ENCODE measurements around the gene ACSF3. TPM values are rescaled to one million over a fixed set of nuclear protein-coding genes. Genes with fewer than 3 reads are reported as not detected.

ACSF3 gene
- total RNA-seq, 1 experiment from 2014 or later: 55.2 TPM

DNA sequence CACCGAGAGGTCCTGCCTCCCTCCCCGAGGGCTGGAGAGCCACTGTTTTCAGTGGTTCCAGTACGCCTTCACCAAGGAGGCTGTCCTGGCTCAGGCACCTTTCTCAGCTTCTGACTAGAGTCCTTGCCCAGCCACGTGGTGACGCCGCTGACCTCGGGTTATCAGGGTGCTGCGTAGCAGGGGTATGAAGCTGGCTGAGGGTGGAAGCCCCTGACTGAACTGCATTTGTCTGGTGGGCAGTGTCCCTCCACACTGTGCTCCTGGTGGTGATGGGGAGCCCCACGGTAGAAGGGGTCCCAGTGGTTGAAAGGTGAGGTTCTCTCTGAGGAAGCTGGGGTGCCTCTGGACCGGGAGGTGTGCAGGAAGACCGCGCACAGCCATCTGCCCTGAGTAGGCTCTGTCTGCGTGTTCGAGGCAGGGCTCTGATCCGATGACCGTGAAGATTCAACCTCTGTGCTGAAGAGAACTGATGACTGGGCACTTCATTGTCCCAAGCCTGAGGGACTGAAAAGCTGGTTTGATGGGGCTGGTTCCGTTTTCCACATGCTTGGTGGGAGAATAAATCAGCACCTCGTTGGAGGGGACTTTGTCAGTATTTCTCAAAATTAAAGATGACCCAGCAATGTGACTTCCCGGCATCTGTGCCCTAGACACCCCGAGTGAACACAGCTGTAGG, 2.5 kb downstream of the ACSF3 start:
- intact Hi-C loops (cut with micrococcal nuclease; ENCODE audit: unreplicated experiment): no loop called here
- TF ChIP-seq, protein P1, sequence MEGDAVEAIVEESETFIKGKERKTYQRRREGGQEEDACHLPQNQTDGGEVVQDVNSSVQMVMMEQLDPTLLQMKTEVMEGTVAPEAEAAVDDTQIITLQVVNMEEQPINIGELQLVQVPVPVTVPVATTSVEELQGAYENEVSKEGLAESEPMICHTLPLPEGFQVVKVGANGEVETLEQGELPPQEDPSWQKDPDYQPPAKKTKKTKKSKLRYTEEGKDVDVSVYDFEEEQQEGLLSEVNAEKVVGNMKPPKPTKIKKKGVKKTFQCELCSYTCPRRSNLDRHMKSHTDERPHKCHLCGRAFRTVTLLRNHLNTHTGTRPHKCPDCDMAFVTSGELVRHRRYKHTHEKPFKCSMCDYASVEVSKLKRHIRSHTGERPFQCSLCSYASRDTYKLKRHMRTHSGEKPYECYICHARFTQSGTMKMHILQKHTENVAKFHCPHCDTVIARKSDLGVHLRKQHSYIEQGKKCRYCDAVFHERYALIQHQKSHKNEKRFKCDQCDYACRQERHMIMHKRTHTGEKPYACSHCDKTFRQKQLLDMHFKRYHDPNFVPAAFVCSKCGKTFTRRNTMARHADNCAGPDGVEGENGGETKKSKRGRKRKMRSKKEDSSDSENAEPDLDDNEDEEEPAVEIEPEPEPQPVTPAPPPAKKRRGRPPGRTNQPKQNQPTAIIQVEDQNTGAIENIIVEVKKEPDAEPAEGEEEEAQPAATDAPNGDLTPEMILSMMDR (IDR thresholded peaks at IDR 0.05; ENCODE audit: insufficient read depth in 1 of 2, low read depth in 1 of 2, low read length in 1 of 2, severe bottlenecking in 1 of 2, unreplicated experiment in 1 of 2): no peak
- CTCF ChIA-PET: interaction anchor here (0.6 kb wide), 1 partner anchor 29 kb away, joined by 4 read pairs; no protein-coding TSS in a partner anchor
- BruUV-seq (replicated peaks): no TSS peak
- Histone ChIP-seq H3K27me3 (replicated peaks; ENCODE audit: control insufficient read depth, insufficient read depth, low read length) (peaks cover 4% of the 10 kb centered on the region), H3K9me3 (no peaks in the 10 kb centered on the region), H3K4me3 (ENCODE audit: low read depth, low read length) (no peak overlapping the region), H3K4me1 (peaks cover 16% of the 10 kb centered on the region), H3K36me3 (ENCODE audit: control insufficient read depth, insufficient read depth, low read length) (no peaks in the 10 kb centered on the region; the same call in 1 of the 2 replicates)
- DNase-seq: no peak
- H3K36me3 Mint-ChIP-seq (ENCODE audit: insufficient read depth, unreplicated experiment): peaks cover 27% of the 10 kb centered on the region
- H3K4me1 Mint-ChIP-seq (ENCODE audit: low read depth, unreplicated experiment): peaks cover 23% of the 10 kb centered on the region
- no peaks in the 10 kb centered on the region for H3K9me3 Mint-ChIP-seq (ENCODE audit: unreplicated experiment)
- POLR2A ChIA-PET: no interaction called here
- H3K4me3 Mint-ChIP-seq (ENCODE audit: unreplicated experiment): no peak overlapping the region
- H3K27ac Mint-ChIP-seq (ENCODE audit: unreplicated experiment): no peak overlapping the region
- H3K27me3 Mint-ChIP-seq (ENCODE audit: insufficient read depth, unreplicated experiment): peaks cover 4% of the 10 kb centered on the region

DNA sequence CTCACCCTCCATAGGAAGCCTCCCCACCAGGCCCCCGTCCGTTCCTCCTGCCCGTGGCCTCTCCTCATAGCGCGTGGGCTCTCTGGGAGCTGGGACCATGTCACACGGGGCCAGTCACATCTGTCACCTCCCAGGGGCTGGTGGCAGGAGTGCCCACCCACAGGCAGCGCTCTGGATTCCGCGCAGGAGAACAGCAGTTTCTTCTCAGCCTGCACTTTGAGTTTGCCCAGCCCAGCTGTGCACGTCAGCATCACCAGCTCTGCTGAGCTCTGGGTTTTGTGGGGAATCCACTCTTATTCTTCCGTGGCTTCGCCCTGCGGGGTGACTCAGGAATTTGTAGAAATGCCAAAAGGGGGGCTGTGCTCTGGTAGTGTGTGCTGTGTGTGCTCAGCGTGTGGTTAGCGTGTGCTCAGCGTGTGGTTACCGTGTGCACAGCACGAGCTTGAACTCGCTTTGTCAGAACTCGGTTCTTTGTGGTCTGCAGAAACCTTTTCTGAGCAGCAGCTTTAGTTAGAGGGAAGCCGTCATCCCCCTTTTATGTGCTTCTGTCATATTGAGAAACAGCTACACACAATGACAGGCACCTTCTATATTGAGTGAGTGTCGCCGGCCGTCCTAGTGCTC, 3.2 kb downstream of the ACSF3 start:
- CTCF ChIA-PET: no interaction called here
- POLR2A ChIA-PET: no interaction called here
- Histone ChIP-seq H3K4me1 (peaks cover 16% of the 10 kb centered on the region), H3K9me3 (no peaks in the 10 kb centered on the region), H3K27me3 (replicated peaks; ENCODE audit: control insufficient read depth, insufficient read depth, low read length) (peaks cover 3% of the 10 kb centered on the region), H3K36me3 (ENCODE audit: control insufficient read depth, insufficient read depth, low read length) (no peaks in the 10 kb centered on the region; the same call in 1 of the 2 replicates), H3K4me3 (ENCODE audit: low read depth, low read length) (no peak overlapping the region)
- Mint-ChIP-seq H3K27ac (ENCODE audit: unreplicated experiment) (no peak overlapping the region), H3K27me3 (ENCODE audit: insufficient read depth, unreplicated experiment) (peaks cover 4% of the 10 kb centered on the region), H3K4me3 (ENCODE audit: unreplicated experiment) (no peak overlapping the region), H3K36me3 (ENCODE audit: insufficient read depth, unreplicated experiment) (peaks cover 31% of the 10 kb centered on the region), H3K9me3 (ENCODE audit: unreplicated experiment) (no peaks in the 10 kb centered on the region), H3K4me1 (ENCODE audit: low read depth, unreplicated experiment) (peaks cover 23% of the 10 kb centered on the region)
- TF ChIP-seq, protein P1 (IDR thresholded peaks at IDR 0.05; ENCODE audit: insufficient read depth in 1 of 2, low read depth in 1 of 2, low read length in 1 of 2, severe bottlenecking in 1 of 2, unreplicated experiment in 1 of 2): no peak
- DNase-seq: no peak
- intact Hi-C loops (cut with micrococcal nuclease; ENCODE audit: unreplicated experiment): no loop called here
- no TSS peak for BruUV-seq (replicated peaks)

DNA sequence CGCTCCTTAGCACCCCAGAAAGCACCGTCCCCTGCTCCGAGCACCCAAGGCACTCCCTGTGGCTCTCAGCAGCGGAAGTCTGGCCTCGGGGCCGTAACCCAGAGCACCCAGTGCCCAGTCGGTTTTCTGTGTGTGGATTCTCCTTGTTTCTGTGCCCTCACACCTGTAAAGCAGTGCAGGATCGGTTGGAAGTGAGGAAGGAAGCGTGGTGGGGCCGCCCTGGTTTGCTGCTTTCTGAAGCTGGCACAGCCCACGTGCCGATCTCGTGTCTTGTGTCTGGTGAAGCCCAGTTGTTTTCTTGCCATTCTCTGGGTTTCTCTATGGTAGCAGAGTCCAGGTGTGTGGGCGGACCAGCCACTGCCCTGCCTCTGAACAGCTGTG, 3.7 kb downstream of the ACSF3 start:
- Mint-ChIP-seq H3K4me1 (ENCODE audit: low read depth, unreplicated experiment) (peaks cover 24% of the 10 kb centered on the region), H3K27me3 (ENCODE audit: insufficient read depth, unreplicated experiment) (peaks cover 1% of the 10 kb centered on the region), H3K27ac (ENCODE audit: unreplicated experiment) (no peak overlapping the region), H3K36me3 (ENCODE audit: insufficient read depth, unreplicated experiment) (peaks cover 36% of the 10 kb centered on the region), H3K9me3 (ENCODE audit: unreplicated experiment) (no peaks in the 10 kb centered on the region), H3K4me3 (ENCODE audit: unreplicated experiment) (no peak overlapping the region)
- Histone ChIP-seq H3K4me1 (peaks cover 19% of the 10 kb centered on the region), H3K4me3 (ENCODE audit: low read depth, low read length) (no peak overlapping the region), H3K27me3 (replicated peaks; ENCODE audit: control insufficient read depth, insufficient read depth, low read length) (no peaks in the 10 kb centered on the region; the same call in 1 of the 2 replicates), H3K36me3 (ENCODE audit: control insufficient read depth, insufficient read depth, low read length) (peaks cover 3% of the 10 kb centered on the region; the same call in 1 of the 2 replicates), H3K9me3 (no peaks in the 10 kb centered on the region)
- DNase-seq: no peak
- BruUV-seq (replicated peaks): no TSS peak
- TF ChIP-seq, protein P1 (IDR thresholded peaks at IDR 0.05; ENCODE audit: insufficient read depth in 1 of 2, low read depth in 1 of 2, low read length in 1 of 2, severe bottlenecking in 1 of 2, unreplicated experiment in 1 of 2): no peak
- POLR2A ChIA-PET: no interaction called here
- CTCF ChIA-PET: no interaction called here
- intact Hi-C loops (cut with micrococcal nuclease; ENCODE audit: unreplicated experiment): no loop called here
